Measurements from ENCODE around the gene NUTF2.
"Not testable (repeated sequence)": the region's sequence is repeated elsewhere in the genome, so short reads cannot be mapped to it uniquely, and the experiment has no call there.

Gene NUTF2

DNA sequence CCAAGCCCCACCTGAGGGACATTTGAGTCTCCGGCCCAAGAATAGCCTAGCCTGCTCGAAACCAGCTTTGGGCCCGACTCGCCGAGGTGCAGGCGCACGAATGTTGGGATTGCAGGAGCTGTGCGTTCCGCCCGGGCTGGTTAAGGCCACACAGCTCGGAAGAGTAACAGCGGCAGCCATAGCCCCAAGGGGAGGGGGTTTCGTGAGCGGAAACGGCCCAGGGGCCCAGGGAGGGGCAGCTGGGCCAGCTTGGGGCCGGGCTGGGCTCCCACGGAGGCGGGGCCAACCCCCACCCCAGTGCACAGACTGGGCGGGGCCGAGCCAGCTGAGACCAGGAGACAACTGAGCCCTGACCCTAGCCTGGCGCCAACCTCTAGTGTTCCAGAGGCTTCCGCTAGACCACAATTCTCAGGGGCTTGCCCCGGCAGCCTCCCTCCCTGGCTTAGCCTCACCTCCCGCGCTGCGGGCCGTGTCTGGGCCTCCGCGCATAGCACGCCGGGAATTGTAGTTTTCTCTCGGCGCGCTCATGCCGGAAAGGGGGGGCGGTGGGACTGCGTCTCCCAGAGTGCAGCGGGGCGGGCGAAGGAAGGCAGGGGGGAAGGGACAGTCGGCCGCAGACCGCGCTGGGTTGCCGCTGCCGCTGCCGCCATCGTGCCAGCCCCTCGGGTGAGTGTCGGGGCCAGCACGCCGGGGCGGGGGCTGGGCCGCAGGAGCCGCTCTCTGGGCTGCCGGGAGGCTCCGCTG, at the start of gene NUTF2:
Gene NUTF2 (plus strand): TSS at position 614 of the 744 bp plus-strand sequence. CDS start 18,198 bp downstream, outside the sequence.
- DNase-seq: peak; percentile 90 to 91

DNA sequence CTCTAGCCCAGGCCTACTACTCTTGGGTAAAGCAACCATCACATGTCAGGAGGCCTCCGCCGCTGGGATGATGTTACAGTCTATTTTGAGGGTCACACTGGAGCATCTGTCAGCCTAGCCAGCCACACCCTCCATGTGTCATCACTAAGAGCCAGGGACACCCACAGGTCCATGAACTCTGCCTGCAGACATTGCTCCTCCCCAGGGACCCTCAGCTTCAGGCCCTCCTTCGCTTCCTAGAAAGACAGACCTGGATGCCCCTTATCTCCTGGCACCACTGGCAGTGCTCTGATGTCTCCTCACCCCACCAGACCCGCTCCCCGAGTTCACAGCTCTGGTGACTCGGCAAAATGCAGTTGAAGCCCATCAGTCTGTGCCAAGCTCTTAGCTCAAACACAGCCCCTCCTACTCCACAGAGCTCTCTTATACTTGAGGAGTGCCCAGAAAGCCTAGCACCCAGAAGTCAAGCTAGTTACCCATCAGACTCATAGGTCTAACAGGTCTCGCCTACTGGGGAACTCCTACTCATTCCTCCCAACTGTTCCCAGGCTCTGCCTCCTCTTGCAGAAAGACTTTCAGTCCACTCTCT, 46.3 kb upstream of the NUTF2 start:
- no peak for DNase-seq

DNA sequence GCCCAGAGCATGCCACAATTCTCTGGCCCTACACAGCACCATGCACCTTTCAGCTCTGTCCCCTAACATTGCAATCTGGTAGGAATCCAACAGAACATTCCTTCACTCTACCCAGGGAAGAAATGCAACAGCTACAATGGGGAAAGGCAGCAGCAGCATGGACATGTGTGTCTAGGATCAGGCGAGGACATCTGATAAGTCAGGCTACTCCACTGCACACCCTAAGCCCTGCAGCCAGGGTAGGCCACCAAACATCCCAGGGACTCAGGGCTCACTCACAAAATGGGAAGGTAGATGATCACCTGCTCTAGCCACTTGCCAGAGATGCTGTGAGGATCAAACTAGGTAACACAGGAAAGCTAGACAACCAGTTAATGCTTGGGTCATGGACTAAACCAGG, 45.5 kb upstream of the NUTF2 start:
- DNase-seq: no peak

DNA sequence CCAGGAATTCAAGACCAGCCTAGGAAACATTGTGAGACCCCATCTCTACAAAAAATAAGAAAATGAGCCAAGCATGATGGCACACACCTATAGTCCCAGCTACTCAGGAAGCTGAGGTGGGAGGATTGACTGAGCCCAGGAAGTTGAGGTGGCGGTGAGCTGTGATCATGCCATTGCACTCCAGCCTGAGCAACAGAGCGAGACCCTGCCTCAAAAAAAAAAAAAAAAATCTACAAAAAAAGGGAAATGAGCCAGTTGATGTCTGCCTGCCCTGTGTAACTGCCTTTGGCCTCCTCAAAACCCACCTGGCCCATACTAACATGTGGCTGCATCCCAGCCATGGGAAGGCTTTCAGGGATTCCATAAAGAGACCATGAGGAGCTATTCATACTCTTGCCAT, 44.9 kb upstream of the NUTF2 start:
- DNase-seq: no peak

DNA sequence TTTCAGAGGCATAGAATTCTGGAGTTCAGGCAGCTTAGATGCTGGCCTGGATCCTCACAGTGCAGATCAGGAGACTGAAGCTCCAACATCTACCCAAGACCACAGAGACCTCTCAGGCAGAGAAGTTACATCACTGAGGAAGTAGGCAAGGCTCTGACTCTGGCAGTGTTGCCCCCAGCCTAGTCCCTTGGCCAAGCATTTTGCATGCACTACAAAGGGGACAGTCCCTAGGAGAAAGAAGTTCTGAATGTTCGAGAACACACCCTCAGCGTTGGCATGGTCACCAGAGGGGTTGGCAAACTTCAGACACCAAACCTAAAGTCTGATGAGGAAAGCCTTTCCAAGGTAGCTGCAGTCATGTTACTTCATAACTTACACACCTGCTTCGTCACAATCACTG, 42.8 kb upstream of the NUTF2 start:
- DNase-seq: peak; percentile 25 to 40

DNA sequence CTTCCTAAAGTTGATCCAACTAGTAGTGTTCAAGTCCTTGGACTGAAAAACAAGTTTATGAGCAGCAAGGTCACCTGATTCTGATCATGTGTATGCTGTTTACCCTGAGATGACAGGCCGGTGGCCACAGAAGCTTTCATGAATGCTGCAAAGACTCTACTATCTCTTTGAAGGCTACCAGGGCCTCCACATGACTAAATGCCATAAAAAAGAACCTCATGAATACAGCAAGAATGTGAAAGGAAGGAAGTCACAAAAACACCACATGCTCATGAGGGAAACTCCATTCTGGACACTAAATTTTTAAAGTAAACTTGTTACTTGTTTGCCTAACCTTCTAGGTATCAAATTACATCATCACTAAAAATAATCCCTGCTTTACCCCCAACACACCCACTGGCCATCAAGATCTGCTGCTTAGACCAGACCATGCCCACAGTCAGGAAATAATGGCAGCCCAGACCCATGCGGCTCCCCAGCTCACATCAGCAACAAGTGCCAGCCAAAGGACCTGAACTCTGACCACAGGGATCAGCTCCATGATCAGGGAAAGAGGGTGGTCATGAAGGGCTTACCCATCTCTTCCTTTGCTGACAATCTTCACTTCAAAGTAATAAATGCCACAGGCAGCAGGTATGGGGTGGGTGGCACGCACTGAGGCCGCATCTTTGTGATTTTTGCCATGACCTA, 41.7 kb upstream of the NUTF2 start:
- no peak for DNase-seq

DNA sequence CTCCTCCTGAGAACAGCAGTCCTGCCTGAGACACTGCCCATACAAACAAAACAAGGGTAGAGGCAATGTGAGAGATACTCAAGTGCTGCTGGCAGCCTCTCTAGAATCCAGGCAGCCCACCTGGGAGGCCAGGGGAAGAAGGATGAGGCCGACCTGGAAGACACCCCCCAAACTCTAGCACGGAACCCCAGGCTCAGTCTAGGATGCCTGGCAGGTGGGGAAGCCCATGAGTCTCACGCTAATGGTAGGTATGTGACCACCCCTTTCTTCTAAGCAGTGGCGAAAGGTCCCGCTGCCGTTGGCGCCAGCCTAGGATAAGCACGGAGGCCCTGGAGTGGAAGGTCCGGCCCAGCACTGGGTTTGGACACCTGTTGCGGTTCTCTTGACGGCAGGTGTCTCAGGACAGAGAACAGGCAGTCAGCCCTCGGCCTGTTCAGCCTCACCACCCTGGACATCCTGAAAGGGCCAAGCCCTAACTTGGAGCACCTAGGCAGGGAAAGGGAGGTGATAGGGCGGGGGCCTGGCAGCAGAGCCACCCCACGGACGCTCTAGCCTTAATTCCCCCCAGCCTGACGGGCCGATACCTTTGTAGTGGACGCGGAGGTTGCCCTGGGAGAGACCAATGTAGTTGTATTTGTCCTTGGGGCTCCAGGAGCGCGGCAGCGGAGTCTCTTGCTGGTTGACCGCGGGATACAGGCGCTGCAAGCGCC, 40.9 kb upstream of the NUTF2 start:
- no peak for DNase-seq

DNA sequence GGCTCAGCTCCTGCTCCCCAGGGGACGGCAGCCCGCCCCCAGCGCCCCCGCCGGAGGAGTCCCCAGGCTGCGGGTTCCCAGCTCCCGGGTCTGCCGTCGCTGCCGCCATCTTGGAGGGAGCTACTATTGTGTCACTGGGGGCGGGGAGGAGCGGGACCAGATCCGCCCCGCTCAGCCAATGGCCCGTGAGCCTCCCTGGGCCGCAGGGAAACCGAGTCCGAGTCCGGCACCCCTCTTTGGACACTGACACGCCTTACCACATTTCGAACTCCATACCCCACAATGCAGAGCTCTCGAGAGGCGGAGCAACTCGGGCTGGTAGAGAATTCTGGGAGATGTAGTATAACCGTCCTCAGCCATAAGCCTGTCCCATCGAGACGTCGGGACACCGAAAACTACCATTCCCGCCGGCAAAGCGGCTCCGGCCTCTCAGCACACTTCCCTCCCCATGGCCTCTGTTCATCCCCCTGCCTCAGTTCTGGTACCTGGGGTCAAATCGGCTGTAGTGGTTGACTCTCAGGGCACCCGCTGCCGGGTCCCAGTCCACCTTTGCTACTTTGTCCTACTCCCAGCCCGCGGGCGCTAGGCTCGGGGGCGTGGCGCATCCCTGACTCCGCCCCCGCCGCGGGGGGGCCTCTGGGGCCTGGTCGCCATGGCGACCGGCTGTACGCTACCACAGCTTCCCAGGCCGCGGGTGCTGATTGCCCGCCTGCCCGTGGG, 40.1 kb upstream of the NUTF2 start, which contains the start of the genes RANBP10 and TSNAXIP1:
Gene RANBP10 (minus strand): TSS at position 133 of the 720 bp plus-strand sequence. CDS start 24 bp downstream, at position 109.
Gene TSNAXIP1 (plus strand): TSS at position 462 of the 720 bp plus-strand sequence. CDS start 261 bp downstream, outside the sequence.
- peak; percentile 97 to 98 for DNase-seq

DNA sequence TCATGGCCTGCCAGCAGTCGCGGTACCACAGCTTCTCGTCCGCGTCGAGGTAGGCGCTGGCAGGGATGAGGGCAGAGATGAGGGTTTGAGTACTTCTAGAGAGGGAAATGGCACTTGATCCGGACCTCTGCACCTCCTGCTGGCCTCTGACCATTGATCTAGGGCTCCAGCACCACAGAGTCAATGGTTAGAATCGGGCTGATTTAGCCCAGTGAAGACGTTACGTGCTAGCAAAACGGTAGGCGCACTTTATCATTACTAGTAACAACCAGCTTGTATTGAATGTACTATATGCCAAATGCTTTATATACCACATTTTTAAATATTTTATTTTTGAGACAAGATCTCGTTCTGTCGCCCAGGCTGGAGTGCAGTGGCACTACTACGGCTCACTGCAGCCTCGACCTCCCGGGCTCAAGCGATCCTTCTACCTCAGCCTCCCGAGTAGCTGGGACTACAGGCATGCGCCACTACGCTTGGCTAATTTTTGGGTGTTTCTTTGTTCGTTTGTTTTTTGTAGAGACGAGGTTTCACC, 39.5 kb upstream of the NUTF2 start:
- no peak for DNase-seq

DNA sequence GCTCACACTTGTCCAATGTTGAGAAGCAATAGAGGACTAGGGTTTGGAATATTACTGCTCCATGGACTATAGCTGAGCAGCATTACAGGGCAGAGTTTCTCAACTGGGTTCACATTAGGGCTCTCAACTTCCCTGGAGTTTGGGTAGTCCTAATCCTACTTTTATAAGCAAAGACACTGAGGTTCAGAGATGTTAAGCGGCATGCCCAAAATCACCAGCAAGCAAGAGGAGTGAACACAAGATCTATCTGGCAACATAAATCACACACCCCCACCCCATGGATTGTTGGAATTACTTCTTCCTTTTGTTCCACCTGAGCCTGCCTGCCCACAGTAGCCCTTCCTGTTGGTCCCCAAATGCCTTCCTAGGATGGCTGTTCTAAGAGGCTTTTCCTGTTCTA, 34.8 kb upstream of the NUTF2 start:
- DNase-seq: no peak

DNA sequence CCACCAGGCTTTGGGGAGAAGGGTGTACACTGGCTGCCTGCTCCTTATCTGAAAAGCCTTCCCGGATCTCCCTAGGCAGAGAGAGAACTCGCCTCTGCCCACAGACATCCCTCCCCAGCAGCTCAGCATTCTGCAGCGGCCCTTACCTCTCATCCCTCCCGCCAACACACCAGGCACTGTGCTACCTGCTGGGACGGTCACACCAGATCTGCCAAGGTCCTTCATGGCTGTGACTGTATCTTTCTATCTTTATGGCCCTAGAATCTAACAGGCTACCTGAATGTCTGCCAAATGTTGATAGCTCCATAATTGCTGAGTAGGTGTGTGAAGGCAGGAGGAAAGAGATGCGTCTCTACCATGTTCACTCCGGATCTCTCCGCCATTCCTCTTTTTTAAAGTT, 32.2 kb upstream of the NUTF2 start:
- no peak for DNase-seq

DNA sequence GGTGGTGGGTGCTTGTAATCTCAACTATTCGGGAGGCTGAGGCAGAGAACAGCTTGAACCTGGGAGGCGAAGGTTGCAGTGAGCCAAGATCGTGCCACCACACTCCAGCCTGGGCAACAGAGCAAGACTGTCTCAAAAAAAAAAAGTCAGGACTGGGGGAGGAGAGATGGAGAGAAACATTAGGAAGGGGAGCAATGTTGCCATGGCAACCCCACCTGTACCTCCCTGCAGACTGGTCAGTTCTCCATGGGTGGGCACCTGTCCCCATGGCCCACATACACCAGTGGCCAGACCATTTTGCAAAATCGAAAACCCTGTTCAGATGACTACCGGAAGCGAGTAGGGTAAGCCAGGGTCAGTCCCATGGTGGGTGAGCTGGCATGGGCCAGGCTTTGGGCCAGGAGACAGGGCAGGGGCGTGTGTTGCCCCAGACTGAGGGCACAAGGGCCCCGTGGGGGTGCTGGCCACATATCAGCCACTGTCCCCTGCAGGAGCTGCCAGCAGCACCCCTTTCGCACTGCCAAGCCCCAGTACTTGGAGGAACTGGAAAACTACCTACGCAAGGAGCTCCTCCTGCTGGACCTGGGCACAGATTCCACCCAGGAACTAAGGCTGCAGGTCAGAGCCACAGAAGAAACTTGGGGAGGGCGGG, 26.0 kb upstream of the NUTF2 start:
- DNase-seq: no peak

DNA sequence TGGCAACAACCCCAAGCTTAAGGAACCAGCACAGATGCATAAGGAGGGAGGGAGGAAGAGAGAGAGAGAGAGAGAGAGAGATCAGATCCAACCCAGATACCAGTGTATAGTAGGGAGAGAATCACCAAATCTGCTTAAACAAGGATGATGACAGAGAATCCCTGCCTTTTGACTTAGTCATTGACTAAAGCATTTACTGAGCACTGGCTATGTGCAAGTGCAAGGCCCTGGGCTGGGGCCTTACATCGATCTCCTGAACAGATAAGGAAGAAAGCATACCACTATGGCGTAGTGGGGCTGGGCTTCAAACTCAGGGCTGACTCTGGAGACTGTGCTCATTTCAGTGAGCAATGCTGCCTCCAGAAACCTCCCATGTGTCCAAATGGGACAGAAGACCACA, 24.2 kb upstream of the NUTF2 start:
- no peak for DNase-seq

DNA sequence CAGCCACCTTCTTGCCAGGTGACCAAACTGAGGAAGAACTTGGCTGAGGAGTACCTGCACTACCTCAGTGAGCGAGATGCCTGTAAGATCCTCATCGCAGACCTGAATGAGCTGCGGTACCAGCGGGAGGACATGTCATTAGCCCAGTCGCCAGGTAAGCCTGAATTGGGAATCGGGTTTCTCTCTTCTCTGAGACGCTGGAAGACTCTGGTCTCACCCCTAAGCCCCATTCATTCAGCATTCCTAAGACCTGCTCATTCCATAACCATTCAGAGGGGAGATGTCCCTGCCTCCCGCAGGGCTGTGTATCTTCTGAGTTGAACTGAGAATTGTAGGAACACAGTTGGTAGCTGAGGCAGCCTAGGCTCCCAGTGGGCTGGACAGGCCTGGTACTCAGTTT, 21.6 kb upstream of the NUTF2 start:
- DNase-seq: no peak

DNA sequence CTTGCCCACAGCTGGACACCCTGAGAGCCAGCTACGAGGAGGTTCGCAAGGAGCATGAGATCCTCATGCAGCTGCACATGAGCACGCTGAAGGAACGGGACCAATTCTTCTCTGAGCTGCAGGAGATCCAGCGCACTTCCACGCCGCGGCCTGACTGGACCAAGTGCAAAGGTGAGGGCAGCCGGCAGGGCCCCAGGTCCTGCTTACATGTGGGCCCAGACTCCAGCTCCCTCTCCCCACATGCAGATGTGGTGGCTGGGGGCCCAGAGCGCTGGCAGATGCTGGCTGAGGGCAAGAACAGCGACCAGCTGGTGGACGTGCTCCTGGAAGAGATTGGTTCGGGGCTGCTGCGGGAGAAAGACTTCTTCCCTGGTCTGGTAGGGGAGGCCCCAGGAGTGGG, 20.8 kb upstream of the NUTF2 start:
- no peak for DNase-seq

DNA sequence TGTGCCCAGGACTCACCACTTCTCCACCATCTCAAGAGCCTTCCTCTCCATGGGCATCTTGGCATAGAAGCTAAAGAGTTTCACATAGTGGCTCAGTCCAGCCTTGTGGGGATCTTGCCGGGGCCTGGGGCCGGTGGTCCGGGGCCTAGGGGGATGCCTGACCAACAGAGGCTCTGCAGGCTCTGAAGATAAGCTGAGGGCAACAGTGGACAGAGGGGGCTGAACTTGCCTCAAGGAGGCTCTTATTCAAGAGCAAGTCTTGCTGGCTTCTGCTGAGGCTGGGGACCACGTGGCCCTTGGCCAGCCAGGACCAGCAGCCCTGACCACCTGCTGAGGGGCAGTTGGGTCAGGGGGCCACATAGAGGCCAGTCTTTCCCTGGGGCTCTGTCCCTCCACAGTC, 18.1 kb upstream of the NUTF2 start:
- DNase-seq: no peak

DNA sequence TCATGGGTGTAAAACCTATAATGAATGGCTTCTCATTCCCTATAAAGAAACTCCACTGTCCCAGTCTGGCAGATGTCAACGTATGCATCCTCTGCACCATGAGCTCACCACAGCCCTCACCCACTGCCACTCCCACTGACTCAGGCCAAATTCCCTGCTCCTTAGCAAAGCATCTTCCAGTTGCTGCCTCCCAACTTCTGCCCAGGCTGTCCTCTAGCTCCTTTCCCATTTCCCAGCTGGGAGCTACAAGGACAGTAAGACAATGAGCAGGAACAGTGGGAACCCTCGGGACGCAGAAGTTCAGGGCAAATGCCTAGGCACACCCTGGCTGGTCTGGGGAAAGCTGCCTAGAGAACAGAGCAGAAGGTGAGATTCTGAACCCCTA, 13.7 kb upstream of the NUTF2 start:
- DNase-seq: no peak

DNA sequence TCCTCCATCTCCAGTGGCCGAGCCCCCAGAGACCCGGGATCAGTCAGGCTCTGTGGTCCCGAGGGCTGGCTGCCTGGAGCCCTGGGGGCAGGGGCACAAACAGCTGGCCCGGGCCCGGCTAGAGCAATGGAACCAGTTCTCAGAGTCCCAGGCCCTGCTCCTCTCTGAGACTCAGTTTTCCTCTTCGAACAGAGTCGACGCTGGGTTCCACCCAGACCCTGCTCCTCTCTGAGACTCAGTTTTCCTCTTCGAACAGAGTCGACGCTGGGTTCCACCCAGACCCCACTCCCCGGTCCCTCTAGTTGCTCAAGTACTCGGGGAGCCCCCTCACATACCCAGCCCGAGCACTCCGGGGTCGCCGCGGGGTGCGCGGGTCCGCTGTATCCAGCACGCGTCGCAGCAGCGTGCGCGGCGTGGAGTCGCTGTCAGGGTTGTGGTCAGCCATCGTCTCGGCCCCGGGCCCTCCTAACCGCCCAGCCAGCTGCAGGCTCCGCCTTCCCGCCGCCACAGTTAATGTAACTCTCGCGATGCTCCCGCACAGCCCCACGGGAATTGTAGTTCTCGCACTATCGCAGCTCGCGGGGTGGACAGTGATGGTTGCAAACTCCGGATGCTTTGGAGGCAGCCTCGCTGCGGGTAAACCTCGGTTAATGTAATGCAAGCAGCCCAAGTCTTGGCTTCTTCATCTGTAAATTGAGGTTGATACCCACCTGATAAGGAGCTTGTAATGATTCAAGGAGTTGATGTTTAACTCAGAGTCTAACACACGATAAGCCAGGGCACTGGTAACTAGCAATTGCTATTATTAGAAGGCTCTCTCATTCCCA, 13.1 kb upstream of the NUTF2 start:
- peak; percentile 83 to 90 for DNase-seq

DNA sequence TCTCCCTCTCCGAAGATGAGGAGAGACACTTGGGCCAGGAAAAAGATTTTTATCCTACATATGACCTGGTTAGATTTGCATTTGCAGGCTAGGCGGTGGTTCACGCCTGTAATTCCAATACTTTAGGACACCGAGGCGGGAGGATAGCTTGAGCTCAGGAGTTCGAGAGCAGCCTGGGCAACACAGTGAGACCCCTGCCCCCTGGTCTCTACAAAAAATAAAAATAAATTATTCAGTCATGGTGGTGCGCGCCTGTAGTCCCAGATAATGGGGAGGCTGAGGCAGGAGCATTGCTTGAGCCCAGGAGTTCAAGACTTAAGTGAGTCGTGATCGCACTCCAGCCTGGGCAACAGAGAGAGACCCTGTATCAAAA, 12.5 kb upstream of the NUTF2 start:
- no peak for DNase-seq

DNA sequence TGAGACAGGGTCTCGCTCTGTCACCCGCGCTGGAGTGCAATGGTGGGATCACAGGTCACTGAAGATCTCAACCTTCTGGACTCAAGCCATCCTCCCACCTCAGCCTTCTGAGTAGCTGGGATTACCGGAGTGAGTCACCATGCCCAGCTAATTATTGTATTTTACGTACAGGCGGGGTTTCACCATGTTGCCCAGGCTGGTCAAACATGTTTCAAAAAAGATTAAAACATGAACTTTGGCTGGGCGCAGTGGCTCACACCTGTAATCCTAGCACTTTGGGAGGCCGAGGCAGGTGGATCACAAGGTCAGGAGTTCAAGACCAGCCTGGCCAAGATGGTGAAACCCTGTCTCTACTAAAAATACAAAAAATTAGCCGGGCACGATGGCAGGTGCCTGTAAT, 9.5 kb upstream of the NUTF2 start:
- DNase-seq: not testable (repeated sequence)

DNA sequence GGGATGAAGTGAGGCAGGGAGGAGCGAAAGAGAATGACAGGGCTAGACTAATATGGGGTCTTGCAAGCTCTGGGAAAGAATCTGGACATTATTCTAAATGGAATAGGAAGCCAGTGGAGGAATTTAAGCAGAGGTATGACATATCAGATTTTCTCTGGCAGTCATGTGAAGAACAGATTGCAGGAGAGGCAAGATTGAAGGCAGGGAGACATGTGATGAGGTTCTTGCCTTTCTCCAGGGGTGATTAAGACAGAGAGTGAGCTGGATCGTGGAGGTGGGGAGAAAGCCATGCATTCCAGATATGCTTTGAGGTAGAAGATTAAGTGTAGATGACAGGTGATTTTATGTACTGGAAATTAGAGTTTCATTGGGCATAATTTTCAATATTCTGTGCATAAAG, 8.9 kb upstream of the NUTF2 start:
- DNase-seq: no peak
